GM19240 (cell line): ENCODE data around the gene LDLRAD3.
"Not testable (repeated sequence)": the region's sequence is repeated elsewhere in the genome, so short reads cannot be mapped to it uniquely, and the experiment has no call there.

Source experiments
- DNase-seq: peaks from one replicate; pipeline ENCODE4 v3.0.0; 2011; ENCODE audit warnings: low spot score; ENCODE audit not compliant: insufficient read length

LDLRAD3 gene

GRCh38 chr11:35990816-35991215, 47.0 kb downstream of the LDLRAD3 start:
- no peak for DNase-seq

DNA sequence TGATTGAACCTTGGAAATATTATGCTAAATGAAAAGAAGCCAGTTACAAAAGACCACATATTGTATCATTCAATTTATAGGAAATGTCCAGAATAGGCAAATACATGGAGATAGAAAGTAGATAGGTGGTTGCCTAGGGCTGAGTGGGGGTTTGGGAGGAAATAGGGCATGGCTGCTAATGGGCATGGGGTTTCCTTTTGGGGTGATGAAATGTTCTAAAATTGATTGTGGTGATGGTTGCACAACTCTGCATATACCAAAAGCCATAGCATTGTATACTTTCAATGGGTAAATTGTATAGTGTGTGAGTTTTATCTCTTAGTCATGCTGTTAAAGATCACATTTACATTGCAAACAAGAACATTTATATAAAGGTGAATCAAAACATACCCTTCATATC, 48.7 kb downstream of the LDLRAD3 start:
- DNase-seq, result no peak

- no peak for DNase-seq
Measured at GRCh38 chr11:35994421-35994820, 50.6 kb downstream of the LDLRAD3 start.

DNA sequence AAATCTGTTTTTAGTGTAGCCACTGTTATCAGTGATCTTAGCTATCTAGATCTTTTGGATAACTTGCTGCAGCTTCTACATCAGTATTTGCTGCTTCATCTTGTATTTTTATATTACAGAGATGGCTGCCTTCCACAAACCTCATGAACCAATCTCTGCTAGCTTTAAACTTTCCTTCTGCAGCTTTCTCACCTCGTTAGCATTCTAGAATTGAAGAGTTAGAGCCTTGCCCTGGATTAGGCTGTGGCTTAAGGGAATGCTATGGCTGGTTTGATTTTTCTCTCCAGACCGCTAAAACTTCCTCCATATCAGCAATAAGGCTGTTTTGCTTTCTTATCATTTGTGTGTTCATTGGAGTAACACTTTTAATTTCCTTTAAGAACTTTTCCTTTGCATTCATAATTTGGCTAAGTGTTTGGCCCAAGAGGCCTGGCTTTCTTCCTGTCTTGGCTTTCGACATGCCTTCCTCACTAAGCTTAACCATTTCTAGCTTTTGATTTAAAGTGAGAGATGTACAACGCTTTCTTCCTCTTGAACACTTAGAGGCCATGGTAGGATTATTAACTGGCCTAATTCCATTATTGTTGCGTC, 51.9 kb downstream of the LDLRAD3 start:
- DNase-seq, result no peak

DNA sequence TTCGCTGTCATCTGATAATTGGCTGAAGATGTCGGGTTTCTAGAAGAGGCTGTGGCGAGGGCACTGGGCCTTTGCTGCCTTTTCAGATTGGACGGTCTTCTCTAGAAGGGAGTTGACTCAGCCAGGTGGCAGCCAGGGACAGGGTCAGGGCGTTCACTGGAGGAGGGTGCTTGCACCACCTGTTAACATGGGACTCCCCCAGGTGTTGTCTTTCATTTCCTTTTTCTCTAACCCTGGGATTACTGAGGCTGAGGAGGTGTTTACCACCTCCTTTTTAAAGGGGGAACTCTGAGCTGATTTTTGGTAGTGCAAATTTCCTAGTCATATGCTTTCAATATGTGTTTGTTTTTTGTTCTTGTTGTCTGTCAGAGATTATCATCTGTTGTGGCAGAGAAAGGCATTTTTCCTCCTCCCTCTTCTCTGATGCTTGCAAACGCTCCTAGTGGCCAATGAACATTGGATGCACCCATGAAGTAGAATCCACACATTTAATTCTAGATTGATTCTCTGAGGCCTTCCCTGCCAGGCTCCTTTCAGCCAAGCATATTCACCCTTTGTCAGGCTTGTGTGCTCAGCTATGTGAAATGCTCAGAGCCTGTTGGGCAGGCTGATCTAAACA, 54.1 kb downstream of the LDLRAD3 start:
- no peak for DNase-seq

DNA sequence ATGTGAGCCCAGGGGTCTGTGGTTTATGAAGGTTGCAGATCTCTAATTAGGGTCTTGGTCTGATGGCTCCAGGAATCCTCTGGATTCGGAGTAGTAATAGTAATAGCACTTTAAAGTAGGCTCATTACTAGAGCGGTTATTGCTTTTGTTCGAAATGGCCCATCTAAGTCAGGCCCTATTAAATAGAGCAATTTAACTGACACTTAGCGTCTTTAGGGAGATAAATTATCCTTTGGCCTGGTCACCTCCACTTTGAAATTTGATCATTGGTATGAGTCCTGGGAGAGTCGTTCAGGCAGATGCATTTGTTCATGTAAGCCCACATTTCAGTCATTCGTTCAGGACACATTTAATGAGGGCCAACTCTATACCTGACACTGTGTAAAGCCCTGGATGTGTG, 54.8 kb downstream of the LDLRAD3 start:
- no peak for DNase-seq

DNA sequence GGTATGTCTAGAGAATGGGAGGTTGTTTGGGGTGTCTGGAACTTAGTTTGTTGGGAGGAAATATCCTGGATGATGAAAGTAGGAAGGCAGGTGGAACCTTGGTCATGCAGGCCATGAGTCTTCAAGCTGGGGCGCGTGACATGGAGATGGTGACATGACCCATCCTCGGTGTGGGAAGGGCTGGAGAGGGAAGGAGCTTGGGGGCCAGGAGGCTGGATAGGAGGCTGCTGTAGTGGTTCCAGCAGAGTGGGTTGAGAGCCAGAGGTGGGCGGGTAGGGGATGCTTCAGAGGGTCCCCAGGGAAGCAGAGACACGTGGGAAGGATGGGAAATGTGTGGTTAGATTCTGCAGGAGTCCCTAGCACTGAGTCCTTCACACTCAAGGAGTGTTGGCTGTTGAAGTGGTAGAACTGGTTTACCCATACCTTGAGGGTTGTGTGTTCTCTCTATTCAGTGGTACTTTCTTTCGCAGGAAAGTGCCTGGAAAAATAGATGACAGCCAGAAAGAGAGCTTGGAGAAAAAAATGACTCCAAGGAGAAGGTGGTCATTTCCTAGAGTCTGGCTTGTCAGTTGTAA, 56.8 kb downstream of the LDLRAD3 start:
- no peak for DNase-seq

DNA sequence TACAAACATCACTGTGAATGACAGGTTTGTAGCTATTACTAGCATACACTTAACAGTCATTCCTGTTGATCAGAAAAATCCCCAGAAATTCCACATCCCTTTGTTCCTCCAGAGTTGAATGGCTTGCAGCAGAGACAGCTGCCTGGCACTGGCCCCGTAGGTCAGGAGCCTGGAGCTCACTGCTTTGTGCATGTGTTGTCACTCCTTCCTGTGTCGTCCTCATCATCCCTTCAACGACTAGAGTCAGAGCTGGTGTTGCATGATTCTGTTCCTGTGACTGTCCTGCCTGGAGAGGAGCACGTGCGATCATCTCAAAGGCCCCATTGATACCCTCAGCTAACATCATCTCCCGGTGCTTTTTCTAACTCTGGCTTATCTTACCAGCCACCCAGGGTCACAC, 58.3 kb downstream of the LDLRAD3 start:
- no peak for DNase-seq

DNA sequence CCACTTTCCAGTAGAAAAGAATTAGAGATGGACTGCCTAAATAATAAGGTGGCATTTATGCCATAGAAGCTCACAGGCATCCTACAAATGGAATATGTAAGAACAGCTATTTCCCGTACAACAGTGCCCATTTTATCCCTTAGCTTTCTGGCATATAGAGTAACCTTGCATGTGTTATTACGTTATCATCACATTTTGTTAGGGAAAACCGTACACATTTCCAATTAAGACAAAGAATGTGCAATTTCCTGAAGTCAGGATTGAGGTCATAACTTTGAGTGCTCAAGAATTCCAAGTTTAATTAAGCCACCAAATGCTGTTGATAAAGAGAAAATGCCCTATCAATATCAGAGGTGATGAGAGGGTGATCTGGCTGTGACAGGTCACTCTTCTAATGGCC, 58.9 kb downstream of the LDLRAD3 start:
- no peak for DNase-seq

DNA sequence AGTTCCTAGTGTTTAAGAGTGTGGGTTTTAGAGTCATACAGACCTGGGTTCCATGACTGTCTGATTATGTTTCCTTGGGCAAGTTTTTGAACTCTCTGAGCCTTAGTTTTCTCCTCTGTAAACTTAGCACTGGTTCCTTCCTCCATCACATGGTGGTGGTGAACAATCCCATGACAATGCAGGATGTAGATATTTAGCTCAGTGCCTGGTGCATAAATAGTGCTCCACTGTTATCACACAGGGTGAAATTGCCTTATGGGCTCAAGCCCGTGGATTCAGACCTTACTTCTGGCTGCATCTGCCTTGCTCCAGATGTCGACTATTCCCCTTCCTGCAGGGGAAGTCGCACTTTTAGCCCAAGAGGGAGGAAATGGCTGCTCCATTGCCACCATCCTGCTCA, 62.7 kb downstream of the LDLRAD3 start:
- no peak for DNase-seq

- no peak for DNase-seq
Measured at GRCh38 chr11:36007127-36007655, 63.3 kb downstream of the LDLRAD3 start.

- DNase-seq, result no peak
Measured at GRCh38 chr11:36008584-36008983, 64.7 kb downstream of the LDLRAD3 start.

DNA sequence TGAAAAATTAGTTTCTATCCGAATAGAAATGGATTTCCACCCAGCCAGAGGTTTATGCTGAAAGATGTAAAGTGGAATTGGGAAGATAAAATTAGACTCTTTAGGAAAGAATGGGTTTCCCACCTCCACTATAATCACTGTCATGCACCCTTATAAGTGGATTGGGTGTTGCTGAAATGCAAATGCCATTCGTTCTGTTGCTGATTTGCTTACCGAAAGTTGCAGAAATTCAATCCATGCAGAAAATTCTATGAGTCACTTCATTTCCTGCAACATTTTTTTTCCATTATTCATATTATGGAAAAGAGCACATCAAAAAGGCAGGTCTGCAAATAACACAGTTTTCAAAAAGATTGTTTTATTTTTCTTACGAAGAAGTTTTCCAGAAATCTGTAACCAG, 65.6 kb downstream of the LDLRAD3 start:
- DNase-seq, result no peak

- no peak for DNase-seq
Measured at GRCh38 chr11:36010010-36010740, 66.3 kb downstream of the LDLRAD3 start.

- no peak for DNase-seq
Measured at GRCh38 chr11:36011574-36011973, 67.7 kb downstream of the LDLRAD3 start.

DNA sequence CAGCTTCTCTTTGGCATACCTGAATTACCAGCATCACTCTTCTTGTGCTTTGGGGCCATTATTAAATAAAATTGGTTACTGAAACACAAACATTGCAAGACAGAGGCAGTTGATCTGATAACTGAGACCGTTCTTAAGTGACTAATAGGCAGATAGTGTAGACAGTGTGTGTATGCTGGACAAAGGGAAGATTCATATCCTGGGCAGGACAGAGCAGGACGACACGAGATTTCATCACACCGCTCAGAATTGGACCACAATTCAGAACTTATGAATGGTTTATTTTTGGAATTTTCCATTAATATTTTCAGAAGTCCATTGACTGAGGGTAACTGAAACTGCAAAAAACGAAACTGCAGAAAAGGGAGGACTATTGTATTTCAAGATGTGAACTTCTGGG, 68.6 kb downstream of the LDLRAD3 start:
- DNase-seq, result no peak

- DNase-seq, result no peak
Measured at GRCh38 chr11:36012979-36013378, 69.1 kb downstream of the LDLRAD3 start.

GRCh38 chr11:36013446-36013845, 69.6 kb downstream of the LDLRAD3 start:
- not testable (repeated sequence) for DNase-seq

- DNase-seq, result no peak
Measured at GRCh38 chr11:36013950-36014897, 70.4 kb downstream of the LDLRAD3 start.

- no peak for DNase-seq
Measured at GRCh38 chr11:36014898-36015665, 71.2 kb downstream of the LDLRAD3 start.
